22Rv1 (cell line): ENCODE measurements around the gene RNF225.

Experiments used
- ZFX ChIP-seq: fragments of 450-650 bp; IDR thresholded peaks from 2 replicates; pipeline ENCODE4 v1.6.1; 2017; ENCODE audit warnings: antibody characterized with exemption, borderline replicate concordance
- TF ChIP-seq, protein P1 (sequence below): fragments of 450-650 bp; IDR thresholded peaks from 2 replicates; pipeline ENCODE4 v1.5.1; 2017; ENCODE audit warnings: mild to moderate bottlenecking

GRCh38 chr19:58401840-58402421, 6.5 kb downstream of the RNF225 start:
- TF ChIP-seq, protein P1, sequence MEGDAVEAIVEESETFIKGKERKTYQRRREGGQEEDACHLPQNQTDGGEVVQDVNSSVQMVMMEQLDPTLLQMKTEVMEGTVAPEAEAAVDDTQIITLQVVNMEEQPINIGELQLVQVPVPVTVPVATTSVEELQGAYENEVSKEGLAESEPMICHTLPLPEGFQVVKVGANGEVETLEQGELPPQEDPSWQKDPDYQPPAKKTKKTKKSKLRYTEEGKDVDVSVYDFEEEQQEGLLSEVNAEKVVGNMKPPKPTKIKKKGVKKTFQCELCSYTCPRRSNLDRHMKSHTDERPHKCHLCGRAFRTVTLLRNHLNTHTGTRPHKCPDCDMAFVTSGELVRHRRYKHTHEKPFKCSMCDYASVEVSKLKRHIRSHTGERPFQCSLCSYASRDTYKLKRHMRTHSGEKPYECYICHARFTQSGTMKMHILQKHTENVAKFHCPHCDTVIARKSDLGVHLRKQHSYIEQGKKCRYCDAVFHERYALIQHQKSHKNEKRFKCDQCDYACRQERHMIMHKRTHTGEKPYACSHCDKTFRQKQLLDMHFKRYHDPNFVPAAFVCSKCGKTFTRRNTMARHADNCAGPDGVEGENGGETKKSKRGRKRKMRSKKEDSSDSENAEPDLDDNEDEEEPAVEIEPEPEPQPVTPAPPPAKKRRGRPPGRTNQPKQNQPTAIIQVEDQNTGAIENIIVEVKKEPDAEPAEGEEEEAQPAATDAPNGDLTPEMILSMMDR: no peak
- no peak for TF ChIP-seq ZFX
